K562 (cell line): ENCODE data around the gene SELENOM. TPM values are rescaled to one million over a fixed set of nuclear protein-coding genes. Genes with fewer than 3 reads are reported as not detected.

ENCODE experiments used
- ARID2 ChIP-seq: fragments of 450-650 bp; IDR thresholded peaks from 2 replicates; pipeline ENCODE4 v1.6.1; 2017; ENCODE audit warnings: antibody characterized with exemption, mild to moderate bottlenecking
- FOXK2 ChIP-seq, 2 experiments: fragments of 450-650 bp; IDR thresholded peaks in 1 of 2; conservative IDR thresholded peaks in 1 of 2; 2 replicates each; pipeline ENCODE4 v1.6.1; 2016; ENCODE audit warnings: low read depth in 2 of 2, mild to moderate bottlenecking in 1 of 2
- MYNN ChIP-seq, 2 experiments: sonication (generic); formaldehyde crosslinking in 1 of 2; IDR thresholded peaks; 2 replicates each; pipeline versions ENCODE4 v1.5.0 to v1.6.1; 2016 to 2020; ENCODE audit warnings: antibody characterized with exemption in 1 of 2, missing genetic modification reagents in 1 of 2
- NFIX ChIP-seq: fragments of 250-450 bp; sonication (Bioruptor Pico); IDR thresholded peaks from 2 replicates; pipeline ENCODE4 v1.4.0; 2020; ENCODE audit warnings: low read depth, mild to moderate bottlenecking, moderate library complexity
- NFXL1 ChIP-seq: fragments of 450-650 bp; formaldehyde crosslinking; IDR thresholded peaks from 2 replicates; pipeline ENCODE4 v1.4.0; 2021; ENCODE audit warnings: mild to moderate bottlenecking
- PCBP1 ChIP-seq: fragments of 200-400 bp; formaldehyde crosslinking; IDR thresholded peaks from 2 replicates; pipeline ENCODE4 v1.6.1; 2018; ENCODE audit warnings: mild to moderate bottlenecking, low read depth, low read length; ENCODE audit not compliant: poor library complexity, severe bottlenecking
- PHF8 ChIP-seq: fragments of 200-600 bp; sonication (generic); IDR thresholded peaks from 2 replicates; pipeline ENCODE4 v1.6.1; 2012; ENCODE audit warnings: mixed run types, mild to moderate bottlenecking, inconsistent platforms, low read length, moderate library complexity, borderline replicate concordance
- RB1 ChIP-seq: fragments of 450-650 bp; IDR thresholded peaks from 2 replicates; pipeline ENCODE4 v1.6.1; 2017; ENCODE audit warnings: low read depth, mild to moderate bottlenecking
- RBFOX2 ChIP-seq: fragments of 200-400 bp; formaldehyde crosslinking; IDR thresholded peaks from 2 replicates; pipeline ENCODE4 v1.6.1; 2017; ENCODE audit warnings: low read depth, mild to moderate bottlenecking, low read length, moderate library complexity
- TSHZ1 ChIP-seq: fragments of 250-450 bp; sonication (Bioruptor Pico); IDR thresholded peaks from 2 replicates; pipeline ENCODE4 v1.4.0; 2020; ENCODE audit warnings: mild to moderate bottlenecking, moderate library complexity
- UBTF ChIP-seq, 2 experiments: IDR thresholded peaks; 2 replicates each; pipeline ENCODE4 v1.6.1; 2012; ENCODE audit warnings: improper control_type of control experiment in 2 of 2, low read depth in 2 of 2, low read length in 2 of 2, borderline replicate concordance in 1 of 2
- ZBTB7A ChIP-seq: IDR thresholded peaks from 2 replicates; pipeline ENCODE4 v1.6.1; 2011; ENCODE audit warnings: low read depth, mild to moderate bottlenecking, low read length, moderate library complexity, borderline replicate concordance; ENCODE audit not compliant: control insufficient read depth
- ZFP30 ChIP-seq: fragments of 250-450 bp; sonication (Bioruptor Pico); IDR thresholded peaks from 2 replicates; pipeline ENCODE4 v1.8.0; 2022; ENCODE audit warnings: moderate library complexity, mild to moderate bottlenecking, inconsistent platforms, borderline replicate concordance
- ZNF212 ChIP-seq: fragments of 450-650 bp; formaldehyde crosslinking; IDR thresholded peaks from 2 replicates; pipeline ENCODE4 v1.4.0; 2020; ENCODE audit warnings: mild to moderate bottlenecking
- ZNF384 ChIP-seq: IDR thresholded peaks from 2 replicates; pipeline ENCODE4 v1.6.1; 2012; ENCODE audit warnings: low read depth, low read length, improper control_type of control experiment
- ZNF740 ChIP-seq, 3 experiments: fragments of 200-800 bp in 1 of 3; sonication (Bioruptor generic) in 1 of 3; sonication (generic) in 1 of 3; formaldehyde crosslinking in 1 of 3; IDR thresholded peaks; 2 replicates each; pipeline versions ENCODE4 v1.6.1 to v1.8.0; 2016 to 2022; ENCODE audit warnings: mild to moderate bottlenecking in 2 of 3, missing compliant biosample characterization in 2 of 3, missing genetic modification characterization in 2 of 3, missing genetic modification reagents in 1 of 3
- polyA plus RNA-seq, 8 experiments: library from polyadenylated mRNA; depleted of rRNA in 4 of 8; stranded (reverse) in 5 of 8; unstranded in 3 of 8; fragments of >200 nt; fragmentation: Nextera tagmentation in 2 of 8; fragmentation: Illumina TruSeq in 1 of 8; extraction: Ambion mirVana in 2 of 8; extraction: Trizol in 1 of 8; gene quantifications; 2 replicates each; pipeline versions ENCODE4 v1.2.1 to v1.2.3, GENCODE V29; 2011 to 2014; ENCODE audit warnings: inconsistent platforms in 1 of 8, missing spikeins in 1 of 8
- total RNA-seq, 7 experiments: library from RNA; depleted of rRNA in 6 of 7; stranded (reverse); fragments of >200 nt in 6 of 7; fragmentation: Illumina TruSeq in 2 of 7; extraction: Trizol in 2 of 7; gene quantifications; 2 replicates each; pipeline versions ENCODE4 v1.2.1 to v1.2.3, GENCODE V29; 2011 to 2021; ENCODE audit warnings: low replicate concordance in 1 of 7
- TF ChIP-seq, protein P1 (sequence below): sonication (generic); formaldehyde crosslinking; IDR thresholded peaks from 2 replicates; pipeline ENCODE4 v1.8.0; 2022; ENCODE audit warnings: mild to moderate bottlenecking, missing genetic modification reagents

The SELENOM gene
- total and polyA plus RNA-seq, 9 of the 15 experiments (the other 6 are each of a cell fraction or from before 2014, with no cell fraction given), result 1.2 to 10.6 (median 3.7) TPM

DNA sequence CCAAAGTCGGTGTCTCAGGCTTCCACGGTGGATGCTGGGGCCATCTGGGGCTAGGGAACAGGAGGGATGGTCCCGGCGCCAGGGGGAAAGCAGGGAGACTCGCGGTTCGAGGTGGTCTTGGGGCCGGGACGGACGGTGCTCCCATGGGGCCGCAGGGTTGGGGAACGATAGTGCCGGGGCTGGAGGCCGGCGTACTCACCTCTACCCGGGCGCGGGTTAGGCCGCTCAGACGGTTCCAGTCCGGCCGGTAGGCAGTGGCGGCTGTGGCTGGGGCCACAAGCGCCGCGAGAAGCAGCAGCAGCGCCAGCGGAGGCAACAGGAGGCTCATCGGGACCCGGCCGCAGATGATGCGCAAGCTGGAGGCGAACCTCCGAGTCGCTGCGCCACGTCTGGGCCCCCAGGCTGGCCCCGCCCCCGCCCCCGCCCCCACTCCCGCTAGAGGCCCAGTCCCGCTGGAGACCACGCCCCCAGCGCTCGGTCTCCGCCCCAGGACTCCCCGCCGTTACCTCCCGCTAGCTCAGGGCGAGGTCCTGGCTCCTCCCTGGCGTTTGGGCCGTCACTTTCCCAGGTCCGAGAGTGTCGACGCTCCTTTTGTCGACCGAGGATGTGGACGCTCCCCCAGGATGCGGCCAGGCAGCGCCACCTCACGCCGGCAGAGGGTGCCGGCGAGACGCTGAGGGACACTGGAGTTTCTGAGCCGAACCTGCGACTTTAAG is at the start of gene SELENOM (continued):
- TF ChIP-seq TSHZ1 (no peak), PCBP1 (peak; percentile 54), ARID2 (peak; percentile 79; the same call in 1 of the 2 replicates), ZNF384 (peak; percentile 72), NFIX (CRISPR knock-in tag) (no peak), ZBTB7A (no peak), ZNF740 (CRISPR knock-in tag; IDR thresholded peaks at IDR 0.05) (no peak), ZNF740 (tag; IDR thresholded peaks at IDR 0.05) (no peak), ZFP30 (CRISPR knock-in tag) (no peak), UBTF (IDR thresholded peaks at IDR 0.05; ENCODE audit: borderline replicate concordance in 1 of 2, low read depth in 2 of 2, low read length in 2 of 2) (peak in 1 of 2 experiments; percentile 15; a peak in 1 of 4 replicates), FOXK2 (conservative IDR thresholded peaks at IDR 0.05 in 1 of 2, IDR thresholded peaks at IDR 0.05 in 1 of 2; ENCODE audit: low read depth in 2 of 2) (peak in 1 of 2 experiments; percentile 64; a peak in 3 of 4 replicates), RB1 (0 out of 2 replicates have a peak, but pooled peaks have one; percentile 7), ZNF212 (CRISPR knock-in tag) (no peak), NFXL1 (CRISPR knock-in tag) (no peak), PHF8 (peak; percentile 70; the same call in 1 of the 2 replicates), MYNN (IDR thresholded peaks at IDR 0.05) (no peak), MYNN (CRISPR knock-in tag; IDR thresholded peaks at IDR 0.05) (no peak), RBFOX2 (peak; percentile 63)
- TF ChIP-seq, protein P1, sequence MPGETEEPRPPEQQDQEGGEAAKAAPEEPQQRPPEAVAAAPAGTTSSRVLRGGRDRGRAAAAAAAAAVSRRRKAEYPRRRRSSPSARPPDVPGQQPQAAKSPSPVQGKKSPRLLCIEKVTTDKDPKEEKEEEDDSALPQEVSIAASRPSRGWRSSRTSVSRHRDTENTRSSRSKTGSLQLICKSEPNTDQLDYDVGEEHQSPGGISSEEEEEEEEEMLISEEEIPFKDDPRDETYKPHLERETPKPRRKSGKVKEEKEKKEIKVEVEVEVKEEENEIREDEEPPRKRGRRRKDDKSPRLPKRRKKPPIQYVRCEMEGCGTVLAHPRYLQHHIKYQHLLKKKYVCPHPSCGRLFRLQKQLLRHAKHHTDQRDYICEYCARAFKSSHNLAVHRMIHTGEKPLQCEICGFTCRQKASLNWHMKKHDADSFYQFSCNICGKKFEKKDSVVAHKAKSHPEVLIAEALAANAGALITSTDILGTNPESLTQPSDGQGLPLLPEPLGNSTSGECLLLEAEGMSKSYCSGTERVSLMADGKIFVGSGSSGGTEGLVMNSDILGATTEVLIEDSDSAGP, result peak; percentile 37; the same call in 1 of the 2 replicates
